ENCODE measurements around the gene CLMN.

CLMN gene

DNA sequence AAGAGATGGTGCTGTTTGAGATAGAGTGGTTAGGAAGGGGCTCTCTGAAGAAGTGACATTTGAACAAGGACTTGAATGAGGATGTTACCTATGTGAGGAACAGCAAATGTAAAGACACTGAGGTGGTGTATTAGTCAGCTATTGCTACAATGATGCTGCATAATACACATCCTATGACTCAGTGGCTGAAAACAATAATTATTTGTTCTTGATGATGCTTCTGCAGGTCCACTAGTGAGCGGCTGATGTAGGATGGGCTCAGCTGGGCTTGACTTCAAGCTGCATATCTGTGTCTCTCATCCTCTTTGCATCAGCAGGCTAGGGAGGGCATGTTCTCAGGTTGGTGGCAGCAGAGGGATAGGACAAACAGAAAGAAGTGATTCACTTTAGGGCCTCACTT lies 21.4 kb upstream of the CLMN start:
- DNase-seq (ENCODE audit: low spot score) = no peak

DNA sequence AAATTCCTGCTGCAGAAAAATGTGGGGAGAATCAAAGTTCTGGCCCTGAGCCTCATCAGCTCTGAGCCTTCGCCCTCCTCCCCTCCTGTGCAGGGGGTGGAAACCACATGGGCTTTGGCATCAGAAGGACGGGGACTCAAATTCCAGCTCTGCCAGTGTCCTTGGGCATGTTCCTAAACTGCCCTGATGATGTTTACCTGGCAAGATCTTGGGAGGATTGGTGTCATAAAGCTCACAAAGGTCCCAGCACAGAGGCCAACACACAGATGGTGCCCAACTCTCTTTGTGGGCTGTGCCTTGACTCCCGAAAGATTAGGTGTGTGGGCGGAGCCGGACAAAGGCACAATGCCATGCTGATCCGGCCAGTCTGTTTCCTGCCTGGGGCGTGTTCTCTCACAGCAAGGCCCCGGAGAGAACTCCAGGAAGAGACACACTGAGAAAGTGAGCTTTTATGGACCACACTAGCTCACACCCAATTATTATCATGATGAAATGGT lies 20.5 kb upstream of the CLMN start:
- no peak for DNase-seq (ENCODE audit: low spot score)

DNA sequence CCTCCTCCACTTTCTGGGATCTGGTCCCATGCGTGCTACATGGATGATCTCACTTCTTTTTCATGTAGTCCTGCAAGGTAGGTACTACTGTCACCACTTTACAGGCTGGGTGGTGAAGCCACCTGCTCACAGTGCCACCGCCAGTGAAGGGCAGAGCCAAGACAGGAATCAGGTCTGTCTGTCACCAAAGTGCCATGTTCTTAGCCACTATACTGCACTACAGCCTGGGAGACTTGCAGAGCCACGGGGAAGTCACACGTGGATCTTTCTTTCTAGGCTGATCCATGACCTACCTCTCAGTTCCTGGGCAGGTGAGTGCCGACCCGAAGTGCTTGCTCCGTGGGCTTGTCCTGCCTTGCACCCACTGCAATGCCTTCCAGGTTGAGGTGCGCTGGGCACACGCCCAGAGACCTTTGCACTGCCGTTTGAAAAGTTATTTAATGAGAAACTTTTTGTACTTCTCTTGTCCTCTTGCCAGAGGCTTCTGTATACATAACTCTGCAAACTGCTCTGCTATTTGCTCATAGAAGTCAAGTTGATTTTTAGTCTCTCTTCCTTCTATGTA lies 19.7 kb upstream of the CLMN start:
- DNase-seq (ENCODE audit: low spot score) = no peak

DNA sequence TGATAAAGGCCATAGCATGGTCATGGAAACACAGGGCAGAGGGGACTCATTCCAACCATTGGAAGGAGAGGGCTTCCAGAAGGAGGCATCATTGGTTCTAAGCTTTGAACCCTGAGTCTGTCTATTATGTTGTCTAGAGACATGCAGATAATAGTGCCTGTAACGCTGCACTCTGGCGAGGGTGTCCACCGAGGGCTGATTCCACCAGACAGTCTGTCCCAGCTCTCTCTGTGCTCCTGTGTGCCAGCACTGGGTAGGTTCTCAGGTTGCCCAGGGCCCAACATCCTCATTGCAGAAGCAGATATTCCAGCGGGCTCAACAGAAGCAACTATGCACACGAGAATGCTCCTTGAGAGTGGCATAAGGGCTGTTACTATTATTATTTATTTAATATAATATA lies 18.7 kb upstream of the CLMN start:
- DNase-seq (ENCODE audit: low spot score) = no peak

DNA sequence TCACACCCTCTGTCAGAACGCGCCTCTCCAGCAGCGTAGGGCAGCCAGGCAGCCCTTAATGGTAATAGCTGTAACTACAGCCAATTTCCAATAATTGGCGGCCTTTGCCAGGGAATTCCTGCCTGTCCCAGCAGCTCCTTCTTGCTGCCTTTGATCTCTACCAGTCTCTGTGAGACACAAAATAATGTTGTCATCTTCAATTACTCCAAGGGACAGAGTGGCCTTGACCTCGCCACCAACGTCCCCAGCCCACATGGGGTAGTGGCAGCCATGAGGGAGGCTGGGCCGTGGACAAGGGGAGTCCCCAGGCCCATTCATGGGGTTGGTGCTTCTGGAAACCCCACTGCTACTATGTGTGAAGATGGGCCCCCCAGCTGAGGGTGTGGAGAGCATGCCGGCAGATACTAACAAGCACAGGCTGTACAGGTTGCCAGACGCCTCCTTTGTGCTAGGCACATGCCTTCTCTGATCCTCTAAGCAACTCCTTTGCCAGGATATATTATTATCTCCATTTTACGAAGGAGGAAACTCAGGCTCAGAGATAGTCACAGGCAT lies 17.4 kb upstream of the CLMN start:
- no peak for DNase-seq (ENCODE audit: low spot score)

DNA sequence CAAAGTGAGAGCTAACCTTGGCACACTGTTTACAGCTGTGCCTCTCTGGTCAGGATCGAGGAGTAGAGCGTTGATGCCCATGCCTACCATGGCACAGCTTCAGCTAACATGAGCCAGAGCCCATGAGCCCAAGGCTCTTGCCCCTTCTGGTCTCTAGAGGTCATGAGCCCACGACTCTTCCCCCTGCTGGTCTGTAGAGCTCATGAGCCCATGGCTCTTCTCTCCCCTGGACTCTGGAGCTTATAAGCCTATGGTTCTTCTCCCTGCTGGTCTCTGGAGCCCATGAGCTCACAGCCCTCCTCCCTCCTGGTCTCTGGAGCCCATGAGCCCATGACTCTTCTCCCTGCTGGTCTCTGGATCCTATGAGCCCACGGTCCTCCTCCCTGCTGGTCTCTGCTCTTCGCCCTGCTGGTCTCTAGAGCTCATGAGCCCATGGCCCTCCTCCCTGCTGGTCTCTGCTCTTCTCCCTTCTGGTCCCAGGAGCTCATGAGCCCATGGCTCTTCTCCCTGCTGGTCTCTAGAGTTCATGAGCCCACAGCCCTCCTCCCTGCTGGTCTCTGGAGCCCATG lies 16.6 kb upstream of the CLMN start:
- no peak for DNase-seq (ENCODE audit: low spot score)

DNA sequence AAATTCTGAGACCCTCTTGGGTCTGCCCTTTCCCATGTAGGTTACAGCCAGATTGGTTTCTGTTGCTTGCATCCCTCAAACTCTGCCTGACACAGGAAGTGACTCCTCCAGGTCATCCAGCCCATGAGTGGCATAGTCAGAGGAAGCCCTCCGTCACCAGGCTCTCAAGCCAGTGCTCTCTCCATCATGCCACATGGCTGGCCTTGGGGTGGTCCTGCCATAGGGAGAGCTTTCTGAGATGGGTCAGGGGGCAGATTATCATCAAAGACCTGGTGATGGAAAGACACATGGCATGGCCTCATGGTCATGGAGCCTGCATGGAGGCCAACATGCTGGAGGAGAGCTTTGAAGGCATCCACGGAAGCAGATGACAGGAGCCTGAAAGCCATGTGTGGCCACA lies 15.4 kb upstream of the CLMN start:
- DNase-seq (ENCODE audit: low spot score) = no peak

DNA sequence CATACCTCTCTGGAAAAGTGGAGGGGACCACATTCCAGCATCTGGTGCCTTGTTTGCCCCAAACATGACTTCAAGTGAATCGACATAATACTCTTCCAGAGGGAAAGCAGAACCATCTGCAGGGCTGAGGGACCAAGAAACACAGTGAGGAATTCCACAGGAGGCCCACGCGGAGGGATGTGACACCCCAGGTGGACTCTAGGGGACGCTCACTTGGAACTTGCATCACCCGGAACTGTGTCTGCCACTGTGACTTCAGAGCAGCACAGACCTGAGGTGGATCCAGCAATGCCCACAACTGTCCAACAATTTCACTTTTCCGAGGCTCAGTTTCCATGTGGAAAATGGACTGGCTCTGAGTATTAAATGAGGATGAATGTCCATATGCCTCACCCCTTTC lies 14.3 kb upstream of the CLMN start:
- no peak for DNase-seq (ENCODE audit: low spot score)

DNA sequence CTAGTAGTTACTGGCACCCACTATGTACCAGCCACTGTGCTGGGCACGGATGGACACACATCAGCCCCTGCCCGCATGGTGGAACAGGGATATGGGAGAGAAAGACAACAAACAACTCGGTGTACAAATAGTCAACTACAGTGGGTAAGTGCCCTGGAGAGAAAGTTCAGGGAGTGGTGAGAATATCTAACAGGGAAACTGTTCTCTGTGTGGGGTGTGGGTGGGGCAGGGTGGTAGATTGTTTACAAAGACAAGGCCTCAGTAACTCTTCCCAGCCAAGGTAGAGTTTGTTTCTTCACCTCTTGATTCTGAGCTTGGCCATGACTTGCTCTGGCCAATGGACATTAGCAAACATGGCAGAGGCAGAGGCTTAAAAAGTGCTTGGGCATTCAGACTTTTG lies 12.9 kb upstream of the CLMN start:
- no peak for DNase-seq (ENCODE audit: low spot score)

DNA sequence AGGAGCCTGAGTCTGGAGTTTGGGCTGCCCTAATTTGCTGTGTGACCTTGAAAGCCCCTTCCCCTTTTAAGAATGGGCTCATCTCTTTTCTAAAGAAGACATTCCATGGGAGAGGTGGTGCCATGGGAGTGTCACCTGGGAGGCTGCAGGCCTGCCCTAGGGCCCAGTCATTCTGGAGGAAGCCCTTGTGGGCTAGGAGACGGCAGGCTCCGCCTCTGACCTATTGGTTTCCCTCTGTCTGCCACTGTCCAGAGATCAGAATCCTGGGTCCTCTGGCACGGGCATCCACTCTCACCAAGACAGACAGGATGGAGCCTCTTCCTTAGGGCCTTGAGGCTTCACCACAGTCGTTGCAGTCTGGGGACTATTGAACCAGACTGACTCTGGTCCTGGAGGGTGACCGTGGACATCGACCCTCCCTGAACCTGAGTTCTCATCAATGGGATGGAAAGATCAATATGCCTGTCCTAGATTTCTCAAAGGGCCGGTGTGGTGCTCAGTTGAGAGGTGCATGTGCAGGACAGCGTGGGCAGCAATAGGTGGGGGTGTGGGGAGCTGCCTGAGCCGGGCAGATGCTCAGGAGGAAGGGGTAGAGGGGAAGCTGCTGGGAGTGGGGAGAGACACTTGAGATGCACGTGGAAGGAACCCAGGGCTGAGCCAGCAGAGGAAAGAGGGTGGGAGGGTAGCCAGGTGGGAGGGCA lies 12.2 kb upstream of the CLMN start:
- DNase-seq (ENCODE audit: low spot score) = no peak

DNA sequence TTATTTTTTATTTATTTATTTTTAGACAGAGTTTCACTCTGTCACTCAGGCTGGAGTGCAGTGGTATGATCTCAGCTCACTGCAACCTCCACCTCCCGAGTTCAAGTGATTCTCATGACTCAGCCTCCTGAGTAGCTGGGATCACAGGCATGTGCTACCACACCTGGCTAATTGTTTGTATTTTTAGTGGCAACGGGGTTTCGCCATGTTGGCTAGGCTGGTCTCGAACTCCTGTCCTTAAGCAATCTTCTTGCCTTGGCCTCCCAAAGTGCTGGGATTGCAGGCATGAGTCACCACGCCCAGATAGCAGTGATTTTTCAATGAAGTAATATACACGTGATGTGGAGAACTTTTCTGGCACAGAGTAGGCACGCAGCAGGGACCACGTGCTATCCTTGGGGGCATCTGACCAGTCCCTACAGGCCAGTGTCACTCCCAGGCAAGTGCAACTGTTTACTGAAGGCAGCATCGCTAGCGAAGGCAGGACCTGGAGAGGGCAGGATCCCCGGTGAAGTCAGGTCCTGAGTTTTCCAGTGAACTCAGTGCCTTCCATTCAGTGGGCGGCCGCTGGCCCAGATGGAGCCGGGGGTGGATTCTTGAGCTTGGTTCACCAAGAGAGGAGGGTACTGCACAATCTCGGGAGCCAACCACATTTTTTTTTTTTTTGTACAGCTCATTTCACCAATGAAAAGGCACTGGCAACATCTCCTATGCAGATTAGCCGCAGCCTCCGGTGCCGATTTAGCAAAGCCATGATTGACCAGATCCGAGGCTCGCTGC lies 11.1 kb upstream of the CLMN start:
- no peak for DNase-seq (ENCODE audit: low spot score)

DNA sequence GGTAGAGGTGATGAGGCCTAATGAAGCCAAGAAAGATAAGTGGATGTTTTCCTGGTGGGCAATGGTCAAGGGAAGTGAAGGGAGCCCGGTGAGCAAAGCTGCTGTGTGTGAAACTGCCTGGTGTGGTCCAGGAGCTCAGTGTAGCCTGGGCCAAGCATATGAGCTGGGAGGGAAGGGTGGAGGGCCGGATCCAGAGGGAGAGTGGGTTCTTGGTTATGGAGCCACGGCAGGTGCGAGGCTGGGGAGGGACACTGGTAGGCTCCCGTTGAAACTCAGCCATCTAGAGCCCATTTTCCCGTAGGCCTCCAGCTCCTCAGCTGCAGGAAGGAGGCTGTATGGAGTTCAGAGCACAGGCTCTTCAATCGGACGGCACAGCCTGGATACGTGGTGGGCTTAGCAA lies 10.2 kb upstream of the CLMN start:
- DNase-seq (ENCODE audit: low spot score) = no peak

DNA sequence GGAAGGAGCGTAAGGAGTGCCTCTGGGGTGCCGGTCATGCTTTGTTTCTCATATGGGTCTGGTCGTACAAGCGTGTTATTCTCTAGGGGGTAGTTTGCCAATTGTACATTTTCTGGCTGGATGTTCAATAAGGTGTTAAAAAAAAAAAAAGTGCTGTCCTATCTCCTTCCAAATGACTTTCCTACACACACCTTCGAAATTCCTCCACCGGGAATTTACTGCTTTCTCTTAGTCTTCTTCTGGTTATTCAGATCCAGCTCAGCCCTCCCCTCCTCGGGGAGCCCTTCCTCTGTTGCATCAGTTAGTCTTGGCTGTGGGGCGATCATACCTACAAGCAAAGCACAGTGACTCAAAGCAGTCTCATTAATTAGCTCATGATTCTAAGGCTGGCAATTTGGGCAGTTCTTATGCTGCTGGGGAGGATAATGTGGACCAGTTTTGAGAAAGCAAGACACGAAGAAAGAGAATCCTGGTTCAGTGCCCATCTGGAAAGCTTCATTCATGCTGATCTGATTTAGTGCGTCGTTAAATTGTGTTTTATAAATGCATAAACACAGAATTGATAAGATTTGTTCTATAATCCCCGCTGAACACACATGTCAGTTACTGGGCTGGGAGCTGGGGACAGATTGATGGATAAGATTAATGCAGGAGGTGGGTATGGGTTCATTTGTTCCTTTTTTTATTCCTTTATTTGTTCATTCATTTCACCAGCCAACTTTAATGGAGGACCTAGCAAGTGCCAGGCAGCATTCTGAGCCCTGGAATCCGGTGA lies 9.2 kb upstream of the CLMN start:
- DNase-seq (ENCODE audit: low spot score) = no peak

DNA sequence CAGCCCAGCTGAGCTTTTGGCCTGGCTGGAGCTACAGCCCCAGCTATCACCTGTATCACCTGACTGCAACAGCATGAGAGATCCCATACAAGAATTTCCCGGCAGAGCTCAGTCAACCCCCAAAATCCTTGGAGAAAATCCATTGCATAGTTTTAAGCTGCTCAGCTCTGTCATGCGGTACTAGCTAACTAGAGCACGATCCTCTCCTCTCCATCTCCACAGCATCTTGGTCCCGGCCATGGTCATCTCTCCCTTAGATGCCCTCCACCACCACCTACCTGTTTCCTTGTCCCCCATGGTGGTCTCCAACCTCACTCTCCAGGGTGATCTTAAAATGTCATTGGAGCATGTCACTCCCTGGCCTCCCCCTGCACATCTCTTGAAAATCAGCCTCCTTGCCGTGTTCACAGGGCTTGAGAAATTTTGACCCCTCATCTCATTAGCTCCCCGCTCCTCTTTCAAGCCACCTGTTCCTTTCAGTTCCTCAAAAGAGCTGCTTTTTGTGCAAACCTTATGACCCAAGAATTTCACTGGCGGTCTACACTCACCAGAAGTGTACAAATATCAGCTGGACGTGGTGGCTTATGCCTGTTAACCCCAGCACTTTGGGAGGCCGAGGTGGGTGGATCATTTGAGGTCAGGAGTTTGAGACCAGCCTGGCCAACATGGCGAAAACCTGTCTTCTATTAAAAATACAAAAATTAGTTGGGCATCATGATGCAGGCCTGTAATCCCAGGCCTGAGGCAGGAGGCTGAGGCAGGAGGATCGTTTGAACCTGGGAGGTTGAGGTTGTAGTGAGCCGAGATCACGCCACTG lies 8.1 kb upstream of the CLMN start:
- DNase-seq (ENCODE audit: low spot score) = no peak

DNA sequence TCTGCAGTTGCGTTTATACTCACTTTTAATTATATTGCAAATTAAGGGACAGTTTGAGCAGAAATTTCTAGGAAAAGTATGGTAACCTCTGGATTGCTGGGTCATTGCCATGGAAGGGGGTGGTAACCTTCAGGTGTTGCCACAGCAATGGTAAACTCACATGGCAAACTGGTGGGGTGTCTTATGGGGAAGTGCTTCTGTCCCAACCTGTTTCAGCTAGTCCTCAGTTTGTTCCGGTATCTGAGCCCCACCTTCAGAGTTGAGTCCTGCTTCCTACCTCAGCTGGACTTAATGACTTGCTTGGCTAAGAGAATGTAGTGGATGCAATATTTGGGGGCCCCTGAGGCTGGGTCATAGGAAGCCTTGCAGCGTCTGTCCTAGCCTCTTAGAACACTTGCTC lies 7.3 kb upstream of the CLMN start:
- DNase-seq (ENCODE audit: low spot score) = no peak

DNA sequence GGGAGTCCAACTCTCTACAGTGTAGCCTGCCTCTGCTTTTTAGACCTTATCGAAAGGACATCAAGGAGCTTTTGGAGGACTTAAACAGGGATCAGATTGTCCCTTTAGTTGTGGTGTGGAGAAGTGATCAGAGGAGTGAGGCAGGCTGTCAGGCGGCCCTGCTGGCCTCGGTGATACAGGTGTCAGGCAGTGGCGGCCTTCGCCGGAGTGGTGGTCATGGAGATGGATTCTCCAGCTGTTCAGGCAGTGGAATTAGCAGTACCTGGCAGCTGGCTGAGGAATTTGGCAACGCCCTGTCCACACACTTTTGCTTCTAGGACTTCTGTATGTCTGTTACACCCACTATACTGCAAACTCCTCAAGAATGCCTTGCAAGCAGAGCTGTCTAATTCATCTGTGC lies 4.2 kb upstream of the CLMN start:
- no peak for DNase-seq (ENCODE audit: low spot score)

DNA sequence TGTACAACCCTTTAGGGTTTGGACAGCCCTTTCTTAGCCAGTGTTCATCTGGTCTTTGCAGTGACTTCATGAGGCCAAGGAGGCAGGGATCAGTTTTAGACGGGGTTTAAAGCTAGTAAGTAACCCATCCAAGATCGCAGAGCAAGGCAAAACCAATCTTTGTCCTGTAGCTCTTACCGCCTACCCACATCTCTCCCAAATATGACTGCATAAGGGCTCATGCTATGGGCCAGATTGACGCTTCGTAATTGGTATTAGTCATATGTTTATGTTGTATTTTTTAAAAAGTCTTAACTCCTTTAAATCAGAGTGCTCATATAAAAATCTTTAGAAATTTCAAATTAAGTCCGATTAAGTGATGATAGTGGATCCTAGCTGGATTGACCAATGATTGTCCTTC lies 3.7 kb upstream of the CLMN start:
- DNase-seq (ENCODE audit: low spot score) = no peak

DNA sequence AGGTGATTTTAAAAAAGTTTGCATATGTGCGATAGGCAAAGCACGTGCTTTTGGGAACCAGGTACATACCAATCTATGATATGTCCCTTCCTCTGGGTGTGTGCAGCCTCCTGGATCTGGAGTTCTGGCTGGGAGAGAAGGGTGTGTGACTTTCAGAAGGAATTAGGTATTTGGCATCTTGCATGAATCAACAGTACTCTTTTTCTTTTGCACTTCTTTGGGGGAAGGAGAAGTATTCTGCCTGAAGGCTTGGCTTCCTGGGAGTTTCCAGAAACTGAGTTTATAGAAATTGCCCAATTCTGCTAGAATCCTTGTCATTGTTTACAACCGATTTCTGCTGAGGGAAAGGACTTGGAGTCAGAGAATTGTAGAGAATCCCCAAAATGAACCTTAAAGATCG lies 2.9 kb upstream of the CLMN start:
- no peak for DNase-seq (ENCODE audit: low spot score)

DNA sequence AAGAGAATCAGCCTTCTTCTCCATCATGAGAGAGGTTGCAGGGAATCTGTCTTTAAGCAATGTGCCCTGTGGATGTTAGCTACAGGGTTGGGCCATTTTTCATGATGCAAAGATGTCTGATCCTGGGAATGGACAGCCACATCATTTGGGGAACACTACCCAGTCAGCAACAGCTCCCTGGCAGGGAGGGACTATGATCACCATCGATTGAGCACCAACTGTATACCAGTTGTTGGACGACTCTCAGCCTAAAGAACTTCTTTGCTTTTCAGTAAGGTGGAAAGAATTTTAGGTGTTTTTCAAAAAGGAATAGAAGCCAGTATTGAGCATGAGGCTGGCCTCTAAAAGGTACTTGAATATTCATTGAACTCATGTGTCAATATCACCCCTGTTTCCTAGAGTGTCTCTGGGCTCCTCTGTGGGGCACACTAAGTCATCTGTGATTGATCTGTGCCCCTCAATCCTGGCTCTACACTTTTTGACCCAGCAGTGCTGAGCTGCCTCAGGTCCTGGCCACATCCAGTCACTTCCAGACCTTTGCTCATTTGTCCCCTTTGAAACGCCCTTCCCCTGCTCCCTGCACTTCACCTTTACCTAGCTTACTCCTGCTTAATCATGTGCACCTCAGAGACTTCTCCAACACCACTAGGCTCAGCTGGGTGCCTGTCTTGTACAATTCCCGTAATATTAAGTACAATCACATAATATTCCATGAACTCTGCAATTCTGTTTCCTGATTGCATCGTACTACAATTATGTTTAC lies 2.2 kb upstream of the CLMN start:
- no peak for DNase-seq (ENCODE audit: low spot score)

DNA sequence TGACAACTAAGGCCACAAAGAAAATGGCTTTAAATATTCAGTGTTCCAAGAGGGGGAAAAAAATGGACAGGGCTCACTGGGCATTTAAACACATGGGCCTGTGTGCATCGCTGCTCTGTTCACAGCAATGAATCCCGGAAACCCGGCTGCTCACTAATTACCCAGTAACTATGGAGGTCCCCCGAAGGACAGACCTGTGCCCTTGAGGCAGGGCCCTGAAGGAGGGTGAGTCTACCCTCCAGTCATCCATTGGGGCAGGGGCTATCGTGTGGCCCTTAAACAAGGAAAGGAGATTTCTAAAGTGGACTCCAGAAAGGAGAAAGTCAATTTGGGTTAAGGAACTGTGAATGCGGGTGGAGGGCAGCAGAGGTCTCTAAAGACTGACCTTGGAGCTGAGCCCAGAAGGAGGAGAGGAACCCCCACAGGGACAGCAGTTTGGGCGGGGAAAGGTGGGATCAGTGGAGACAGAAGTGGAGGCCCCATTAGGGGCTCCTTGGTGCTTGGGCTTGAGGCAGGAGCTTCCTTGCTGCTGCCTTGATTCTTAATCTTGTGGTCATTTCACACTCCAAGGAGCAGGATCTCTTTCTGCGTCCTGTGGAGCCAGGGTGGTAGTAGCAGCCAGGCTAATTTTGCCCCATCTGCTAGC lies 1.4 kb upstream of the CLMN start:
- DNase-seq (ENCODE audit: low spot score) = no peak
